HepG2 (cell line): ENCODE measurements around the gene MYL11. TPM values are rescaled to one million over a fixed set of nuclear protein-coding genes. Genes with fewer than 3 reads are reported as not detected.
A peak's percentile ranks its signal among the peaks of the same experiment; 100 is the strongest.

Experiments
- FOXJ3 ChIP-seq: sonication (generic); formaldehyde crosslinking; IDR thresholded peaks from 2 replicates; pipeline ENCODE4 v1.4.0; 2020; ENCODE audit warnings: missing genetic modification reagents, mild to moderate bottlenecking, borderline replicate concordance
- KAT7 ChIP-seq: IDR thresholded peaks from 2 replicates; pipeline ENCODE4 v1.6.1; 2018; ENCODE audit warnings: borderline replicate concordance, missing compliant biosample characterization
- LCORL ChIP-seq, 2 experiments: fragments of 450-650 bp in 1 of 2; sonication (generic) in 1 of 2; formaldehyde crosslinking in 1 of 2; IDR thresholded peaks; 2 replicates each; pipeline versions ENCODE4 v1.5.0 to v1.6.1; 2017 to 2020; ENCODE audit warnings: antibody characterized with exemption in 1 of 2, missing genetic modification reagents in 1 of 2
- MLLT10 ChIP-seq: sonication (generic); formaldehyde crosslinking; IDR thresholded peaks from 2 replicates; pipeline ENCODE4 v1.4.0; 2020; ENCODE audit warnings: missing genetic modification reagents
- NFKB2 ChIP-seq: sonication (generic); formaldehyde crosslinking; IDR thresholded peaks from 2 replicates; pipeline ENCODE4 v1.4.0; 2020; ENCODE audit warnings: missing genetic modification reagents, borderline replicate concordance
- PHF8 ChIP-seq: sonication (generic); formaldehyde crosslinking; IDR thresholded peaks from 2 replicates; pipeline ENCODE4 v1.5.0; 2020; ENCODE audit warnings: missing genetic modification reagents
- POLR2A ChIP-seq, 2 experiments: IDR thresholded peaks; 2 replicates each; pipeline ENCODE4 v1.6.1; 2011; ENCODE audit warnings: low read depth in 2 of 2, low read length in 2 of 2, mild to moderate bottlenecking in 1 of 2, moderate library complexity in 1 of 2; ENCODE audit not compliant: insufficient read depth in 1 of 2
- RXRA ChIP-seq: sonication (generic); formaldehyde crosslinking; IDR thresholded peaks from 2 replicates; pipeline ENCODE4 v1.5.1; 2020; ENCODE audit warnings: missing genetic modification reagents
- SALL1 ChIP-seq: sonication (generic); formaldehyde crosslinking; IDR thresholded peaks from 2 replicates; pipeline ENCODE4 v1.8.0; 2022; ENCODE audit warnings: mild to moderate bottlenecking, missing genetic modification reagents
- SNAPC2 ChIP-seq: sonication (generic); formaldehyde crosslinking; IDR thresholded peaks from 2 replicates; pipeline ENCODE4 v1.8.1; 2022; ENCODE audit warnings: mild to moderate bottlenecking, missing genetic modification reagents
- TAF15 ChIP-seq: fragments of 200-400 bp; formaldehyde crosslinking; IDR thresholded peaks from one replicate; pipeline ENCODE4 v1.6.1; 2018; ENCODE audit warnings: mild to moderate bottlenecking, low read depth, low read length; ENCODE audit not compliant: poor library complexity, severe bottlenecking
- USF2 ChIP-seq, 2 experiments: sonication (generic) in 1 of 2; formaldehyde crosslinking in 1 of 2; IDR thresholded peaks; 2 replicates each; pipeline versions ENCODE4 v1.5.1 to v1.6.1; 2011 to 2020; ENCODE audit warnings: borderline replicate concordance in 1 of 2, low read depth in 1 of 2, low read length in 1 of 2, mild to moderate bottlenecking in 1 of 2, missing genetic modification reagents in 1 of 2, moderate library complexity in 1 of 2
- WIZ ChIP-seq: sonication (generic); formaldehyde crosslinking; IDR thresholded peaks from 2 replicates; pipeline ENCODE4 v1.5.1; 2020; ENCODE audit warnings: mild to moderate bottlenecking, missing genetic modification reagents
- YY1 ChIP-seq: IDR thresholded peaks from 2 replicates; pipeline ENCODE4 v1.6.1; 2011; ENCODE audit warnings: low read length, low read depth, moderate library complexity, mild to moderate bottlenecking; ENCODE audit not compliant: insufficient read depth, insufficient replicate concordance
- ZNF432 ChIP-seq: sonication (generic); formaldehyde crosslinking; IDR thresholded peaks from 2 replicates; pipeline ENCODE4 v1.5.0; 2020; ENCODE audit warnings: missing genetic modification reagents, mild to moderate bottlenecking, borderline replicate concordance
- ZNF512B ChIP-seq: sonication (generic); formaldehyde crosslinking; IDR thresholded peaks from 2 replicates; pipeline ENCODE4 v1.5.1; 2020; ENCODE audit warnings: missing genetic modification reagents, mild to moderate bottlenecking, borderline replicate concordance
- ZNF564 ChIP-seq: sonication (generic); formaldehyde crosslinking; IDR thresholded peaks from 2 replicates; pipeline ENCODE4 v1.8.1; 2023; ENCODE audit warnings: mild to moderate bottlenecking, missing genetic modification reagents
- ZNF616 ChIP-seq: sonication (generic); formaldehyde crosslinking; IDR thresholded peaks from 2 replicates; pipeline ENCODE4 v1.5.0; 2020; ENCODE audit warnings: low read depth, mild to moderate bottlenecking, missing genetic modification reagents
- ZNF619 ChIP-seq: sonication (generic); formaldehyde crosslinking; IDR thresholded peaks from 2 replicates; pipeline ENCODE4 v1.4.0; 2020; ENCODE audit warnings: mild to moderate bottlenecking, missing genetic modification reagents
- ZNF761 ChIP-seq: sonication (generic); formaldehyde crosslinking; conservative IDR thresholded peaks from 2 replicates; pipeline ENCODE4 v1.4.0; 2020; ENCODE audit warnings: mild to moderate bottlenecking, missing genetic modification reagents
- ZNF775 ChIP-seq: sonication (generic); formaldehyde crosslinking; IDR thresholded peaks from 2 replicates; pipeline ENCODE4 v1.4.0; 2020; ENCODE audit warnings: missing genetic modification reagents, mild to moderate bottlenecking, moderate library complexity, borderline replicate concordance
- ZNF781 ChIP-seq: sonication (generic); formaldehyde crosslinking; IDR thresholded peaks from 2 replicates; pipeline ENCODE4 v1.5.1; 2020; ENCODE audit warnings: borderline replicate concordance, mild to moderate bottlenecking, missing genetic modification reagents; ENCODE audit errors: not compliant biosample characterization
- polyA plus RNA-seq, 8 experiments: library from polyadenylated mRNA; depleted of rRNA in 3 of 8; stranded (reverse) in 7 of 8; unstranded in 1 of 8; fragments of >200 nt; fragmentation: Illumina TruSeq in 4 of 8; extraction: Trizol in 4 of 8; gene quantifications; 2 replicates each; pipeline versions ENCODE4 v1.2.1 to v1.2.3, GENCODE V29; 2011 to 2016; ENCODE audit warnings: low read depth in 4 of 8, missing spikeins in 1 of 8, mixed read lengths in 1 of 8; ENCODE audit not compliant: insufficient read depth in 1 of 8
- total RNA-seq, 5 experiments: library from RNA; depleted of rRNA; stranded (reverse); fragments of >200 nt; fragmentation: Illumina TruSeq; extraction: Trizol; gene quantifications; 2 replicates each; pipeline ENCODE4 v1.2.3, GENCODE V29; 2016; ENCODE audit warnings: low read depth in 1 of 5
- TF ChIP-seq, protein P1 (sequence below): sonication (generic); formaldehyde crosslinking; IDR thresholded peaks from 2 replicates; pipeline ENCODE4 v1.4.0; 2020; ENCODE audit warnings: missing genetic modification reagents
- TF ChIP-seq, protein P2 (sequence below): sonication (generic); formaldehyde crosslinking; IDR thresholded peaks from 2 replicates; pipeline ENCODE4 v1.5.1; 2020; ENCODE audit warnings: missing genetic modification reagents, mild to moderate bottlenecking, borderline replicate concordance

The MYL11 gene
- total and polyA plus RNA-seq, 2 of the 13 experiments (the other 11 are each of a cell fraction or from before 2014, with no cell fraction given), result not detected

DNA sequence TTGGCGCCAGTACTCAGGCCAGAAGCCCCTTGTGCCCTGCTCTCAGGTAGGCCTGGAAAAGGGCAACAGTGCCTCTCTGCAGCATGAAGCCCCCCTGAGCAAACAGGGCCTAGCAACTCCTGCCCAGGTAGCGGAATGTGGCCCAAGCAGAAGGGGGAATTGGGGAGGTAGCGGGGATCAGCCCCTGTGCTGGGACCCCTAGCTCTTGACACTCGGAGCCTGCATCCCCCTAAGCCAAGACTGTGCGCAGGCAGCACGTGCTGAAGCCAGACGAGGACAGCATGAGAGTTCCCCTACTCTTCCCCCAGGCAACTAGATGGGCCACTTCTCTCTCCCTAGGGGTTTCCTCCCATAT is 18.7 kb upstream of the MYL11 start (continued):
- TF ChIP-seq USF2 (IDR thresholded peaks at IDR 0.05; ENCODE audit: low read depth, low read length), result no peak
- no peak for TF ChIP-seq USF2 (CRISPR knock-in tag; IDR thresholded peaks at IDR 0.05; ENCODE audit: borderline replicate concordance)
- TF ChIP-seq ZNF761 (CRISPR knock-in tag), result no peak
- 0 out of 2 replicates have a peak, but pooled peaks have one; percentile 13 for TF ChIP-seq NFKB2 (CRISPR knock-in tag)
- TF ChIP-seq YY1, result no peak
- no peak for TF ChIP-seq WIZ (CRISPR knock-in tag)
- no peak; the same call in 1 of the 2 replicates for TF ChIP-seq FOXJ3 (CRISPR knock-in tag)
- TF ChIP-seq, protein P1, sequence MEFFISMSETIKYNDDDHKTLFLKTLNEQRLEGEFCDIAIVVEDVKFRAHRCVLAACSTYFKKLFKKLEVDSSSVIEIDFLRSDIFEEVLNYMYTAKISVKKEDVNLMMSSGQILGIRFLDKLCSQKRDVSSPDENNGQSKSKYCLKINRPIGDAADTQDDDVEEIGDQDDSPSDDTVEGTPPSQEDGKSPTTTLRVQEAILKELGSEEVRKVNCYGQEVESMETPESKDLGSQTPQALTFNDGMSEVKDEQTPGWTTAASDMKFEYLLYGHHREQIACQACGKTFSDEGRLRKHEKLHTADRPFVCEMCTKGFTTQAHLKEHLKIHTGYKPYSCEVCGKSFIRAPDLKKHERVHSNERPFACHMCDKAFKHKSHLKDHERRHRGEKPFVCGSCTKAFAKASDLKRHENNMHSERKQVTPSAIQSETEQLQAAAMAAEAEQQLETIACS (CRISPR knock-in tag), result no peak
- no peak for TF ChIP-seq ZNF781 (CRISPR knock-in tag)
- TF ChIP-seq MLLT10, result no peak
- TF ChIP-seq LCORL (IDR thresholded peaks at IDR 0.05), result no peak
- peak; percentile 11; the same call in 1 of the 2 replicates for TF ChIP-seq LCORL (CRISPR knock-in tag; IDR thresholded peaks at IDR 0.05)
- TF ChIP-seq RXRA (CRISPR knock-in tag), result no peak
- TF ChIP-seq ZNF564, result peak; percentile 79; the same call in 1 of the 2 replicates
- 0 out of 2 replicates have a peak, but pooled peaks have one; percentile 34 for TF ChIP-seq ZNF512B
- no peak for TF ChIP-seq ZNF619 (CRISPR knock-in tag)
- TF ChIP-seq, protein P2, sequence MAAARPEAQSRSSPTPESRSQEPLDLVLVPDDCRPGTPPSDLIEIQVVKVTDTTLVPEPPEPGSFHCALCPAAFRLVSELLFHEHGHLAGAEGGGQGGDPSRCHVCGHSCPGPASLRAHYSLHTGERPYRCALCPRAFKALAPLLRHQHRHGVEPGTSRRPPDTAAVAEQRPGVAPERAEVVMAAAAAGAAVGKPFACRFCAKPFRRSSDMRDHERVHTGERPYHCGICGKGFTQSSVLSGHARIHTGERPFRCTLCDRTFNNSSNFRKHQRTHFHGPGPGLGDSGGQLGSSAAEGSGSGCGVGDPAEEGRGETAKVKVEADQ (CRISPR knock-in tag), result no peak
- TF ChIP-seq ZNF616 (CRISPR knock-in tag), result 0 out of 2 replicates have a peak, but pooled peaks have one; percentile 59
- TF ChIP-seq TAF15, result no peak
- TF ChIP-seq POLR2A (IDR thresholded peaks at IDR 0.05; ENCODE audit: insufficient read depth in 1 of 2, low read depth in 2 of 2, low read length in 2 of 2), result peak; percentile 35 to 74; a peak in 3 of 4 replicates
- peak; percentile 19; the same call in 1 of the 2 replicates for TF ChIP-seq KAT7 (CRISPR knock-in tag)
- peak; percentile 3; the same call in 1 of the 2 replicates for TF ChIP-seq PHF8 (CRISPR knock-in tag)
- no peak for TF ChIP-seq SNAPC2 (CRISPR knock-in tag)
- TF ChIP-seq SALL1 (CRISPR knock-in tag), result no peak
- no peak for TF ChIP-seq ZNF775 (CRISPR knock-in tag)
- TF ChIP-seq ZNF432 (CRISPR knock-in tag), result no peak
